ENCODE data around the gene POLR1A.
A peak's percentile ranks its signal among the peaks of the same experiment; 100 is the strongest.

Gene POLR1A

GRCh38 chr2:86033751-86034692 is 71.7 kb downstream of the POLR1A start:
- Mint-ChIP-seq H3K36me3 (ENCODE audit: low read depth) (peaks cover 53% of the 10 kb centered on the region), H3K4me3 (no peak overlapping the region), H3K4me1 (ENCODE audit: low read depth) (peaks cover 44% of the 10 kb centered on the region), H3K27ac (peak overlapping the region; percentile 84), H3K9me3 (no peaks in the 10 kb centered on the region), H3K27me3 (ENCODE audit: low read depth) (no peaks in the 10 kb centered on the region)
- DNase-seq (ENCODE audit: low spot score) = no peak

- Mint-ChIP-seq H3K27ac (peak overlapping the region; percentile 58), H3K36me3 (ENCODE audit: low read depth) (peaks cover 56% of the 10 kb centered on the region), H3K4me1 (ENCODE audit: low read depth) (peaks cover 34% of the 10 kb centered on the region), H3K27me3 (ENCODE audit: low read depth) (no peaks in the 10 kb centered on the region), H3K4me3 (no peak overlapping the region), H3K9me3 (no peaks in the 10 kb centered on the region)
- no peak for DNase-seq (ENCODE audit: low spot score)
These were observed 72.7 kb downstream of the POLR1A start for GRCh38 chr2:86032861-86033595.

- no peak for DNase-seq (ENCODE audit: low spot score)
- Mint-ChIP-seq H3K27ac (no peak overlapping the region), H3K36me3 (ENCODE audit: low read depth) (peaks cover 61% of the 10 kb centered on the region), H3K4me1 (ENCODE audit: low read depth) (peaks cover 21% of the 10 kb centered on the region), H3K4me3 (no peak overlapping the region), H3K27me3 (ENCODE audit: low read depth) (no peaks in the 10 kb centered on the region), H3K9me3 (no peaks in the 10 kb centered on the region)
These were observed 74.1 kb downstream of the POLR1A start for GRCh38 chr2:86031606-86032005.

GRCh38 chr2:86031151-86031550 is 74.5 kb downstream of the POLR1A start:
- H3K4me3 Mint-ChIP-seq = no peak overlapping the region
- no peak overlapping the region for H3K27ac Mint-ChIP-seq
- H3K9me3 Mint-ChIP-seq = no peaks in the 10 kb centered on the region
- H3K27me3 Mint-ChIP-seq (ENCODE audit: low read depth) = no peaks in the 10 kb centered on the region
- H3K36me3 Mint-ChIP-seq (ENCODE audit: low read depth) = peaks cover 59% of the 10 kb centered on the region
- peaks cover 17% of the 10 kb centered on the region for H3K4me1 Mint-ChIP-seq (ENCODE audit: low read depth)
- DNase-seq (ENCODE audit: low spot score) = no peak

- DNase-seq (ENCODE audit: low spot score) = no peak
- Mint-ChIP-seq H3K4me1 (ENCODE audit: low read depth) (peaks cover 6% of the 10 kb centered on the region), H3K36me3 (ENCODE audit: low read depth) (peaks cover 66% of the 10 kb centered on the region), H3K9me3 (no peaks in the 10 kb centered on the region), H3K27ac (peak overlapping the region; percentile 50), H3K27me3 (ENCODE audit: low read depth) (no peaks in the 10 kb centered on the region), H3K4me3 (no peak overlapping the region)
These were observed 75.8 kb downstream of the POLR1A start for GRCh38 chr2:86029873-86030272.

- Mint-ChIP-seq H3K27me3 (ENCODE audit: low read depth) (no peaks in the 10 kb centered on the region), H3K4me3 (no peak overlapping the region), H3K9me3 (no peaks in the 10 kb centered on the region), H3K4me1 (ENCODE audit: low read depth) (peaks cover under 1% of the 10 kb centered on the region), H3K27ac (peak overlapping the region; percentile 15), H3K36me3 (ENCODE audit: low read depth) (peaks cover 60% of the 10 kb centered on the region)
- DNase-seq (ENCODE audit: low spot score) = no peak
These were observed 76.8 kb downstream of the POLR1A start for GRCh38 chr2:86028766-86029381.

- Mint-ChIP-seq H3K4me3 (no peak overlapping the region), H3K36me3 (ENCODE audit: low read depth) (peaks cover 58% of the 10 kb centered on the region), H3K4me1 (ENCODE audit: low read depth) (no peaks in the 10 kb centered on the region), H3K27me3 (ENCODE audit: low read depth) (no peaks in the 10 kb centered on the region), H3K27ac (no peak overlapping the region), H3K9me3 (no peaks in the 10 kb centered on the region)
- DNase-seq (ENCODE audit: low spot score) = no peak
These were observed 77.5 kb downstream of the POLR1A start for GRCh38 chr2:86027922-86028765.

GRCh38 chr2:86027196-86027921 is 78.3 kb downstream of the POLR1A start:
- Mint-ChIP-seq H3K4me3 (no peak overlapping the region), H3K27ac (no peak overlapping the region), H3K27me3 (ENCODE audit: low read depth) (no peaks in the 10 kb centered on the region), H3K4me1 (ENCODE audit: low read depth) (no peaks in the 10 kb centered on the region), H3K36me3 (ENCODE audit: low read depth) (peaks cover 51% of the 10 kb centered on the region), H3K9me3 (no peaks in the 10 kb centered on the region)
- DNase-seq (ENCODE audit: low spot score) = no peak

GRCh38 chr2:86026744-86027065 is 79.0 kb downstream of the POLR1A start:
- Mint-ChIP-seq H3K27me3 (ENCODE audit: low read depth) (no peaks in the 10 kb centered on the region), H3K4me1 (ENCODE audit: low read depth) (no peaks in the 10 kb centered on the region), H3K27ac (no peak overlapping the region), H3K4me3 (no peak overlapping the region), H3K36me3 (ENCODE audit: low read depth) (peaks cover 47% of the 10 kb centered on the region), H3K9me3 (no peaks in the 10 kb centered on the region)
- DNase-seq (ENCODE audit: low spot score) = no peak

GRCh38 chr2:86025976-86026743 is 79.5 kb downstream of the POLR1A start:
- Mint-ChIP-seq H3K27me3 (ENCODE audit: low read depth) (no peaks in the 10 kb centered on the region), H3K4me3 (no peak overlapping the region), H3K36me3 (ENCODE audit: low read depth) (peaks cover 46% of the 10 kb centered on the region), H3K27ac (no peak overlapping the region), H3K4me1 (ENCODE audit: low read depth) (no peaks in the 10 kb centered on the region), H3K9me3 (no peaks in the 10 kb centered on the region)
- DNase-seq (ENCODE audit: low spot score) = no peak

GRCh38 chr2:86025229-86025820 is 80.4 kb downstream of the POLR1A start:
- DNase-seq (ENCODE audit: low spot score) = no peak
- no peak overlapping the region for H3K4me3 Mint-ChIP-seq
- no peaks in the 10 kb centered on the region for H3K9me3 Mint-ChIP-seq
- peaks cover 41% of the 10 kb centered on the region for H3K36me3 Mint-ChIP-seq (ENCODE audit: low read depth)
- no peaks in the 10 kb centered on the region for H3K27me3 Mint-ChIP-seq (ENCODE audit: low read depth)
- H3K4me1 Mint-ChIP-seq (ENCODE audit: low read depth) = no peaks in the 10 kb centered on the region
- no peak overlapping the region for H3K27ac Mint-ChIP-seq

- Mint-ChIP-seq H3K4me3 (no peak overlapping the region), H3K27ac (no peak overlapping the region), H3K36me3 (ENCODE audit: low read depth) (peaks cover 27% of the 10 kb centered on the region), H3K27me3 (ENCODE audit: low read depth) (no peaks in the 10 kb centered on the region), H3K4me1 (ENCODE audit: low read depth) (no peaks in the 10 kb centered on the region), H3K9me3 (no peaks in the 10 kb centered on the region)
- no peak for DNase-seq (ENCODE audit: low spot score)
These were observed 82.3 kb downstream of the POLR1A start for GRCh38 chr2:86023366-86023712.
